DND-41 (cell line): ENCODE results near the gene KRT83.

Experiments used
- EZH2 ChIP-seq: IDR thresholded peaks from 3 replicates; pipeline ENCODE4 v1.6.1; 2012; ENCODE audit warnings: borderline replicate concordance, low read depth, mild to moderate bottlenecking, moderate library complexity, low read length, inconsistent platforms; ENCODE audit not compliant: severe bottlenecking
- TF ChIP-seq, protein P1 (sequence below): IDR thresholded peaks from 2 replicates; pipeline ENCODE4 v1.5.1; 2012; ENCODE audit warnings: borderline replicate concordance, low read length, moderate library complexity, mild to moderate bottlenecking; ENCODE audit not compliant: poor library complexity, severe bottlenecking; ENCODE audit errors: extremely low read depth

DNA sequence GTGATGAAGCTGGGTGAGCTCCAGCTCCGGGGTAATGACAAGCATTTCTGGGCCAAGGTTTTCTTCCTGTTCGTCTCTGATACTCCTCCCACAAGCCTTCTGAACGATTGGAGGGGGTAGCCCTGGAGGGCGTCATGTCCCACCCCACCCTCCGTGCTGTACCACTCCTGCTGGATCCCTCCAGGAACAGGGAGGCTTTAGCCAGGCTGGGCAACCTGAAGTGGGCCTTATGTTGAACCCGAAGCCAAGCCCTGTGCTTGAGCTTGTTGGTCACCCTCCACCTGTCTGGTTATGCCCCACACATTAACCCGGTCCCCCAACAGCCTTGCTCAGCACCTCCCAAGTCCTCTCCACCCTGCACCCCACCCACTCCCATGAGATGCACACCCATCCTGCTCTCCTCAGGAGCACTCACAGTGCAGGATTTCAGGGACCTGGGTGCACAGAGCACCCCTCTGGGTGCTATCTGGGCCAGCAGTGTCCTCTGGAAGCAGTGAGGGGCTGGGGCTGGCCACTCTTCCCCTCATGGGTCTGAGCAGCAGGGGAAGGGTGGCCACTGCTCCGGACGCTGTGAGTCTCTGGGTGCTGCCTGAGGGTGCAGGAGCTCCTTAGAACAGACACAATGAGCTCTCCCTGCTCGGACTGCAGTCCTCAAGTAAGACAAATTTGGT lies 6.8 kb upstream of the KRT83 start:
- TF ChIP-seq, protein P1, sequence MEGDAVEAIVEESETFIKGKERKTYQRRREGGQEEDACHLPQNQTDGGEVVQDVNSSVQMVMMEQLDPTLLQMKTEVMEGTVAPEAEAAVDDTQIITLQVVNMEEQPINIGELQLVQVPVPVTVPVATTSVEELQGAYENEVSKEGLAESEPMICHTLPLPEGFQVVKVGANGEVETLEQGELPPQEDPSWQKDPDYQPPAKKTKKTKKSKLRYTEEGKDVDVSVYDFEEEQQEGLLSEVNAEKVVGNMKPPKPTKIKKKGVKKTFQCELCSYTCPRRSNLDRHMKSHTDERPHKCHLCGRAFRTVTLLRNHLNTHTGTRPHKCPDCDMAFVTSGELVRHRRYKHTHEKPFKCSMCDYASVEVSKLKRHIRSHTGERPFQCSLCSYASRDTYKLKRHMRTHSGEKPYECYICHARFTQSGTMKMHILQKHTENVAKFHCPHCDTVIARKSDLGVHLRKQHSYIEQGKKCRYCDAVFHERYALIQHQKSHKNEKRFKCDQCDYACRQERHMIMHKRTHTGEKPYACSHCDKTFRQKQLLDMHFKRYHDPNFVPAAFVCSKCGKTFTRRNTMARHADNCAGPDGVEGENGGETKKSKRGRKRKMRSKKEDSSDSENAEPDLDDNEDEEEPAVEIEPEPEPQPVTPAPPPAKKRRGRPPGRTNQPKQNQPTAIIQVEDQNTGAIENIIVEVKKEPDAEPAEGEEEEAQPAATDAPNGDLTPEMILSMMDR = no peak
- TF ChIP-seq EZH2 = no peak
